SK-N-MC (cell line): ENCODE data around the gene KRTAP5-3.

Source experiments
- EZH2 ChIP-seq: fragments of 200-600 bp; sonication (generic); IDR thresholded peaks from one replicate; pipeline ENCODE4 v1.6.1; 2017; ENCODE audit warnings: antibody characterized with exemption
- FOXP2 ChIP-seq: optimal IDR thresholded peaks from 2 replicates; pipeline ENCODE3; 2011; ENCODE audit warnings: mild to moderate bottlenecking, moderate library complexity; ENCODE audit not compliant: insufficient read depth; ENCODE audit errors: extremely low read length, control extremely low read depth
- POLR2AphosphoS5 ChIP-seq: IDR thresholded peaks from 2 replicates; pipeline ENCODE4 v1.6.1; 2012; ENCODE audit warnings: mild to moderate bottlenecking, low read depth, low read length, borderline replicate concordance

DNA sequence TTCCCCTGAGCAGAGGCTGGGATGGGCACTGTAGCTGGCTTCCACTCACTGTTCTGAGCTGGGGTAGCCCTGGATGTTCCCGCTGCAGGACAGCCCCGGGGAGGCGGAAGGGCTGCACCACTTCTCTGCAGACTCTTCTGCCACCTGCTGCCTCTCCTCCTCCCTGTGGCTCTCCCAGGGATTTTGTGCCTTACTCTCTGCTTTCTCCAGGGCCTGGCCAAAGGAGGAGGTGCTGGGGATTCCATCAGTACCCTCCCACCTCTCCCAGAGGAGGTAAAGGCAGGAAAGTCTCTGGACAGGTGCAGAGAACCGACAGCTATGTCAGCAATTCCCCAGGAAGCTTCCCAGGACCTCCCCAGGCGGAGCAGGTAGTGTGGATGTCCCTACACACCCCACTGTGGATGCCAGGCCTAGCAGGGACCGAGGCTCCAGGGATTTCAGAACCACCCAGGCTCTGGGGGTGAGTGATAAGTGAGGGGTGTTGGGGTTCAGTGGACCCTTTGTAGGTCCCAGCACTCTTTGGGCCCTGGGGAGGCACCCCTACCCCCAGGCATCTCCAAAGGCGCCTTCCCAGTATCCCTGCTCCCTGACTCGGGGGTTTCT lies 47.5 kb downstream of the KRTAP5-3 start:
- TF ChIP-seq POLR2AphosphoS5 (no peak), EZH2 (no peak), FOXP2 (no peak)
